Stomach (tissue), 4 donors: ENCODE measurements around the gene FGF7.

Experiments used
- EP300 ChIP-seq: sonication (generic); formaldehyde crosslinking; IDR thresholded peaks from one replicate; pipeline ENCODE4 v1.6.1; 2017; ENCODE audit warnings: antibody characterized with exemption
- POLR2A ChIP-seq, 4 donors: fragments of 450-650 bp; IDR thresholded peaks; one replicate each; pipeline ENCODE4 v1.6.1; 2016; ENCODE audit warnings: antibody characterized with exemption in 4 of 4, control low read depth in 2 of 4, mild to moderate bottlenecking in 1 of 4, moderate library complexity in 1 of 4
- POLR2AphosphoS5 ChIP-seq, 3 donors: sonication (generic); formaldehyde crosslinking; IDR thresholded peaks; one replicate each; pipeline ENCODE4 v1.6.1; 2016; ENCODE audit warnings: antibody characterized with exemption in 3 of 3
- TF ChIP-seq, protein P1 (sequence below), 7 experiments: fragments of 450-650 bp in 4 of 7; fragments of 200-600 bp in 3 of 7; sonication (generic) in 3 of 7; IDR thresholded peaks; one replicate each; pipeline ENCODE4 v1.5.1; 2016 to 2019; ENCODE audit warnings: antibody characterized with exemption in 7 of 7, control low read depth in 2 of 7, mild to moderate bottlenecking in 1 of 7

DNA sequence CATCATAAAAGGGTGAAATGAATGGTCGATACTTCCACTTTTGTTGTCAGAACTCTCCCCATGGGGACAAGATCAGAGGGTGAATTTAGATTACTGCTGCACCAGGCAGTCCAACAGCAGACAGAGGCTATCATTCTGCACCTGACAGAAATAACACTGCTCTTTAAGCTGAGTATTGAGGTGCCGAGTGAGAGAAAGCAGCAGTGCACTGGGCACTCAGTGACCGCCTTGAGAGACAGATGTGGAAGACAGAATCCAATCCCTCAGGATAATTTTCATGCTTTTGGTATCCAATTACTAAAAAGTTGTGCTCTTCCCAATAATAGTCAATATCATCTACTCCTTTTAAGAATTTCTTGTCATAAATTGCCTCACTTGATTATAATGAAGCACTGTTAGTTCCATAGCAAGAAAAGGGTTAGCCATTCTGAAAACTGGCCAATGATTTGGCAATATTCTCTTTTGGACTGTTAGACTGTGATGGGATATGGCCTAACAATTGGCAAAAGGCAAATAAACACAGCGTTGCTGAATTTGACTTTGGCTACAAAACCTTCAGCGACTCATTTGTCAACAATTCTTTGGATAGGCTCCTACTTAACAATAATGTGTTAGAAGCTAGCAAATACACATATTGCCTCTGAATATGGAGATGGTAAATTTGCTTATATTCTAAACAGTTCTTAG is 5.5 kb downstream of the FGF7 start:
- TF ChIP-seq, protein P1, sequence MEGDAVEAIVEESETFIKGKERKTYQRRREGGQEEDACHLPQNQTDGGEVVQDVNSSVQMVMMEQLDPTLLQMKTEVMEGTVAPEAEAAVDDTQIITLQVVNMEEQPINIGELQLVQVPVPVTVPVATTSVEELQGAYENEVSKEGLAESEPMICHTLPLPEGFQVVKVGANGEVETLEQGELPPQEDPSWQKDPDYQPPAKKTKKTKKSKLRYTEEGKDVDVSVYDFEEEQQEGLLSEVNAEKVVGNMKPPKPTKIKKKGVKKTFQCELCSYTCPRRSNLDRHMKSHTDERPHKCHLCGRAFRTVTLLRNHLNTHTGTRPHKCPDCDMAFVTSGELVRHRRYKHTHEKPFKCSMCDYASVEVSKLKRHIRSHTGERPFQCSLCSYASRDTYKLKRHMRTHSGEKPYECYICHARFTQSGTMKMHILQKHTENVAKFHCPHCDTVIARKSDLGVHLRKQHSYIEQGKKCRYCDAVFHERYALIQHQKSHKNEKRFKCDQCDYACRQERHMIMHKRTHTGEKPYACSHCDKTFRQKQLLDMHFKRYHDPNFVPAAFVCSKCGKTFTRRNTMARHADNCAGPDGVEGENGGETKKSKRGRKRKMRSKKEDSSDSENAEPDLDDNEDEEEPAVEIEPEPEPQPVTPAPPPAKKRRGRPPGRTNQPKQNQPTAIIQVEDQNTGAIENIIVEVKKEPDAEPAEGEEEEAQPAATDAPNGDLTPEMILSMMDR (IDR thresholded peaks at IDR 0.05), result no peak
- TF ChIP-seq POLR2AphosphoS5 (IDR thresholded peaks at IDR 0.05), result peak; percentile 21 to 71 (median 23)
- TF ChIP-seq POLR2A (IDR thresholded peaks at IDR 0.05), result no peak
- TF ChIP-seq EP300, result no peak
